Fibroblast of lung (primary cell): ENCODE measurements around the gene TEKT3. TPM values are rescaled to one million over a fixed set of nuclear protein-coding genes. Genes with fewer than 3 reads are reported as not detected.

Source experiments
- DNase-seq, 2 donors: peaks; one replicate each; pipeline versions ENCODE4 v3.0.0 to v3.0.0-alpha.2; 2010; ENCODE audit warnings: low read depth in 2 of 2
- H2AFZ ChIP-seq: 2 replicates; pipeline ENCODE4 v1.5.1; 2012; ENCODE audit warnings: low read length, control low read depth, inconsistent platforms
- H3K27ac ChIP-seq: 2 replicates; pipeline ENCODE4 v1.5.1; 2011; ENCODE audit warnings: low read length, control low read depth; ENCODE audit not compliant: insufficient read depth
- H3K27me3 ChIP-seq: 2 replicates; pipeline ENCODE4 v1.5.1; 2011; ENCODE audit warnings: mild to moderate bottlenecking, low read length; ENCODE audit not compliant: control insufficient read depth, insufficient read depth
- H3K36me3 ChIP-seq: 2 replicates; pipeline ENCODE4 v1.5.1; 2011; ENCODE audit warnings: low read length; ENCODE audit not compliant: control insufficient read depth, insufficient read depth
- H3K4me1 ChIP-seq: 2 replicates; pipeline ENCODE4 v1.5.1; 2011; ENCODE audit warnings: low read length; ENCODE audit not compliant: control insufficient read depth, insufficient read depth; ENCODE audit errors: extremely low read depth
- H3K4me2 ChIP-seq: 2 replicates; pipeline ENCODE4 v1.5.1; 2011; ENCODE audit warnings: low read length, control low read depth; ENCODE audit not compliant: insufficient read depth; ENCODE audit errors: extremely low read depth
- H3K4me3 ChIP-seq, 4 experiments: fragments of 200-600 bp in 1 of 4; sonication (generic) in 1 of 4; replicated peaks in 1 of 4; 2 replicates each; pipeline ENCODE4 v1.5.1; 2011 to 2016; ENCODE audit warnings: low read length in 4 of 4, low read depth in 3 of 4, mild to moderate bottlenecking in 3 of 4, control low read depth in 2 of 4, inconsistent platforms in 1 of 4, mixed read lengths in 1 of 4; ENCODE audit not compliant: insufficient read depth in 1 of 4; ENCODE audit errors: control extremely low read depth in 1 of 4
- H3K79me2 ChIP-seq: 2 replicates; pipeline ENCODE4 v1.5.1; 2012; ENCODE audit warnings: mild to moderate bottlenecking, low read length, inconsistent platforms; ENCODE audit not compliant: control insufficient read depth, insufficient read depth
- H3K9ac ChIP-seq: 2 replicates; pipeline ENCODE4 v1.5.1; 2011; ENCODE audit warnings: mild to moderate bottlenecking, low read length, control low read depth; ENCODE audit not compliant: insufficient read depth
- H3K9me3 ChIP-seq: 2 replicates; pipeline ENCODE4 v1.5.1; 2012; ENCODE audit warnings: low read depth, low read length; ENCODE audit not compliant: control insufficient read depth, insufficient read depth
- H4K20me1 ChIP-seq: 2 replicates; pipeline ENCODE4 v1.5.1; 2011; ENCODE audit warnings: low read length; ENCODE audit not compliant: control insufficient read depth, insufficient read depth; ENCODE audit errors: extremely low read depth
- EZH2 ChIP-seq: IDR thresholded peaks from 2 replicates; pipeline ENCODE4 v1.5.1; 2012; ENCODE audit warnings: low read length, control low read depth, mild to moderate bottlenecking; ENCODE audit errors: missing control alignments
- polyA plus RNA-seq, 2 donors: library from polyadenylated mRNA; depleted of rRNA in 1 of 2; stranded (reverse) in 1 of 2; unstranded in 1 of 2; fragments of >200 nt; gene quantifications; 2 replicates each; pipeline ENCODE4 v1.2.1, GENCODE V29; 2011 to 2012; ENCODE audit warnings: missing spikeins in 1 of 2
- total RNA-seq: library from RNA; depleted of rRNA; stranded (reverse); fragments of >200 nt; gene quantifications from 2 replicates; pipeline ENCODE4 v1.2.1, GENCODE V29; 2014
- TF ChIP-seq, protein P1 (sequence below), 2 donors: IDR thresholded peaks in 1 of 2; conservative IDR thresholded peaks in 1 of 2; 1 replicate in 1 of 2; 2 replicates in 1 of 2; pipeline ENCODE4 v1.5.1; 2011 to 2012; ENCODE audit warnings: low read length in 2 of 2, control low read depth in 1 of 2, inconsistent platforms in 1 of 2, low read depth in 1 of 2, mild to moderate bottlenecking in 1 of 2

Gene TEKT3
- total and polyA plus RNA-seq, 2 donors (not counting 1 experiment from before 2014, with no cell fraction given), result 0.33 to 0.52 TPM

DNA sequence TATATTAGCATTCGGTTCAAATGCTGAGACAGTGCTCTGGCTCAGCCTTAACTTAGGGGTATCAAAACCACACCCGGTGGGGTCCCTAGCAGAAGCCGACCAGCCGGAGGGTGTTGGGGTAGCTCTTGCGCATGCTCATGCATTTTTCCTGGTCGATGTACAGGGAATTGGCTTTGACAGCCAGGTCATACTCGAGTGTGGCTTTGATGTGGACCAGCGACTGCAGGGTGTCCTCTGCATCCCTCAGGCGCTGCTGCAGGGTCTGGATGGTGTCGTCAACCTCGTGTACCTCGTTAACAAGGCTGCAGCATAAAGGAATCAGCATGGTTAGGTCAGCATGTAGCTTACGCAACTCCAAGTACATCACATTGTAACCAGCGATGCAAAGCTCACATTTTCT, 37.5 kb downstream of the TEKT3 start:
- no peaks in the 10 kb centered on the region for H3K27me3 ChIP-seq
- no peak overlapping the region for H2AFZ ChIP-seq
- H3K9me3 ChIP-seq, result no peaks in the 10 kb centered on the region
- TF ChIP-seq, protein P1, sequence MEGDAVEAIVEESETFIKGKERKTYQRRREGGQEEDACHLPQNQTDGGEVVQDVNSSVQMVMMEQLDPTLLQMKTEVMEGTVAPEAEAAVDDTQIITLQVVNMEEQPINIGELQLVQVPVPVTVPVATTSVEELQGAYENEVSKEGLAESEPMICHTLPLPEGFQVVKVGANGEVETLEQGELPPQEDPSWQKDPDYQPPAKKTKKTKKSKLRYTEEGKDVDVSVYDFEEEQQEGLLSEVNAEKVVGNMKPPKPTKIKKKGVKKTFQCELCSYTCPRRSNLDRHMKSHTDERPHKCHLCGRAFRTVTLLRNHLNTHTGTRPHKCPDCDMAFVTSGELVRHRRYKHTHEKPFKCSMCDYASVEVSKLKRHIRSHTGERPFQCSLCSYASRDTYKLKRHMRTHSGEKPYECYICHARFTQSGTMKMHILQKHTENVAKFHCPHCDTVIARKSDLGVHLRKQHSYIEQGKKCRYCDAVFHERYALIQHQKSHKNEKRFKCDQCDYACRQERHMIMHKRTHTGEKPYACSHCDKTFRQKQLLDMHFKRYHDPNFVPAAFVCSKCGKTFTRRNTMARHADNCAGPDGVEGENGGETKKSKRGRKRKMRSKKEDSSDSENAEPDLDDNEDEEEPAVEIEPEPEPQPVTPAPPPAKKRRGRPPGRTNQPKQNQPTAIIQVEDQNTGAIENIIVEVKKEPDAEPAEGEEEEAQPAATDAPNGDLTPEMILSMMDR (conservative IDR thresholded peaks at IDR 0.05 in 1 of 2, IDR thresholded peaks at IDR 0.05 in 1 of 2; ENCODE audit: low read depth in 1 of 2, low read length in 2 of 2), result no peak
- no peak for TF ChIP-seq EZH2
- peaks cover 11% of the 10 kb centered on the region for H3K4me1 ChIP-seq
- no peaks in the 10 kb centered on the region for H3K79me2 ChIP-seq
- no peaks in the 10 kb centered on the region for H3K36me3 ChIP-seq
- H3K27ac ChIP-seq, result no peak overlapping the region
- no peak overlapping the region for H3K4me3 ChIP-seq
- H3K9ac ChIP-seq, result no peak overlapping the region
- DNase-seq, result no peak
- H3K4me2 ChIP-seq, result no peak overlapping the region
- no peaks in the 10 kb centered on the region for H4K20me1 ChIP-seq

DNA sequence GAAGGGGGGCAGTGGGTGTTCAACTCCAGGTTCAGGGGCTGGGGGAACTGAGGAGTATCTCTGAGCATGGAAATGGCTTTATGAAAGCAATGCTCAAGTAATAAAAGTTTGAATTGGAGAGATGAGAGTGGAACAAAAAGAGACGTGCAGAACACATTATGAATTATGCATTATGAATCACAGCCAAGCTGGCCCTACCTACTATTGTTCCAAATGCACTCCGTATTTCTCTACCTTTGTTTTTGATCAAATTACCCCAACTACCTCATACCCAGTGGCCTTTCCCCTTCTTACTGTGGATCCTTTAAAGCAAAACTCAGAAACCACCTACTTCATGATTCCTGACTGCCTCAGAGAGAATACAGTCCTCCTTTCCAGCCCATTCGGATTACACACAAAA, 38.1 kb downstream of the TEKT3 start:
- Histone ChIP-seq H3K9ac (no peak overlapping the region), H3K4me3 (no peak overlapping the region), H3K27me3 (no peaks in the 10 kb centered on the region), H3K79me2 (no peaks in the 10 kb centered on the region), H3K36me3 (no peaks in the 10 kb centered on the region), H2AFZ (no peak overlapping the region), H3K4me1 (peaks cover 11% of the 10 kb centered on the region), H4K20me1 (no peaks in the 10 kb centered on the region), H3K4me2 (no peak overlapping the region), H3K9me3 (no peaks in the 10 kb centered on the region), H3K27ac (no peak overlapping the region)
- no peak for DNase-seq
- no peak for TF ChIP-seq EZH2
- TF ChIP-seq, protein P1 (conservative IDR thresholded peaks at IDR 0.05 in 1 of 2, IDR thresholded peaks at IDR 0.05 in 1 of 2; ENCODE audit: low read depth in 1 of 2, low read length in 2 of 2), result no peak

DNA sequence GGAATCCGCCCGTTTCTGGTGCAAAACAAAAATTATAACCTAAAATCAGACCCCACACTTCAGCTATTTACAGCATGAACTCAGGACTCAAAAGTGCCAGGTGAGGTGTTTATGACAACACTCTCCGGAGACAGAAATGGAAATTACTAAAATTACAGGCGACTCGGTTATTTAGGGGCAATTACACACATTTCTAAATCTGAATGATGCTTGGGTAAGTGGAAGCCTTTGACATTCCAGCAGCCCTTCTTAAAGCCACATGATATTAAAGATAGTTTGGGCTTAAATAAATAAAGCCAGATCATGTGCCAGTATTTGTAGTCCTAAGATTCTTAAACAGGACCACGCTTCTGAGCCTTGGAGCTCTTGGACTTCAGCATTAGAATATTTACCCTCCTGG, 39.6 kb downstream of the TEKT3 start:
- Histone ChIP-seq H4K20me1 (no peaks in the 10 kb centered on the region), H3K9ac (no peak overlapping the region), H2AFZ (no peak overlapping the region), H3K27ac (no peak overlapping the region), H3K4me3 (no peak overlapping the region), H3K36me3 (no peaks in the 10 kb centered on the region), H3K4me2 (no peak overlapping the region), H3K27me3 (no peaks in the 10 kb centered on the region), H3K79me2 (no peaks in the 10 kb centered on the region), H3K9me3 (no peaks in the 10 kb centered on the region), H3K4me1 (peaks cover 5% of the 10 kb centered on the region)
- no peak for DNase-seq
- TF ChIP-seq, protein P1 (conservative IDR thresholded peaks at IDR 0.05 in 1 of 2, IDR thresholded peaks at IDR 0.05 in 1 of 2; ENCODE audit: low read depth in 1 of 2, low read length in 2 of 2), result no peak
- no peak for TF ChIP-seq EZH2
